GM18526 (cell line): ENCODE results near the gene ROR2.

Source experiments
- POLR2A ChIP-seq: IDR thresholded peaks from 3 replicates; pipeline ENCODE4 v1.6.1; 2011; ENCODE audit not compliant: insufficient read length; ENCODE audit errors: extremely low read depth

ROR2 gene

DNA sequence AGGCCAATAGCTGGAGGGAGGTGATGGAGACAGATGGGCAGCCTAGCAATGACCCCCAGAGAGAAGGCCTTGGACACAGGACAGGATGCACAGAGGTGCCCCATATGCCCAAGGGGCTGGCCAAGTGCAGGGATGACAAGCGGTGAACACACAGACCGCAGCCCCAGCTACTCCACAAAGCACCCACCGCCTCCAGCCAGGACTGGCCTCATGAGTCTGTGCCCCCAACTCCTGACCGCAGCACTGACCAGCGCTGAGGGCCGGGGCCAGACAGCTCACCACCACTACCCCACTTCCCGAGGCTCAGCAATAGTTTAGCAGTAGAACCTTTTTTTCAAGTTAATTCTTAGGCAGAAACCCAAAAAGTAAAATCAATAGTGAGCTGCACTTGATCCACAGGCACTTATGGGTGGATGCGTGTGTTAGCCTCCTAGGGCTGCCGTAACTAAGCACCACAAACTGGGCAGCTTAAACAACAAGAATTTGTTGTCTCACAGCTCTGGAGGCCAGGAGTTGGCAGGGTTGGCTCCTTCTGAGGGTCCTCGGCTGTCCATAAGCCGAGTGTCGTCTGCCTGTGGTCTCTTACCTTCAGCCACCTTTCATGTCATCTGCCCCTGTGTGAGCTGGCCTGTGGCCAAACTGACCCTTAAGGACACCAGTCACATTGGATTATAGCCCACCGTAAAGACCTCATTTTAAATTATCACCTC, 14.1 kb downstream of the ROR2 start:
- TF ChIP-seq POLR2A: no peak

DNA sequence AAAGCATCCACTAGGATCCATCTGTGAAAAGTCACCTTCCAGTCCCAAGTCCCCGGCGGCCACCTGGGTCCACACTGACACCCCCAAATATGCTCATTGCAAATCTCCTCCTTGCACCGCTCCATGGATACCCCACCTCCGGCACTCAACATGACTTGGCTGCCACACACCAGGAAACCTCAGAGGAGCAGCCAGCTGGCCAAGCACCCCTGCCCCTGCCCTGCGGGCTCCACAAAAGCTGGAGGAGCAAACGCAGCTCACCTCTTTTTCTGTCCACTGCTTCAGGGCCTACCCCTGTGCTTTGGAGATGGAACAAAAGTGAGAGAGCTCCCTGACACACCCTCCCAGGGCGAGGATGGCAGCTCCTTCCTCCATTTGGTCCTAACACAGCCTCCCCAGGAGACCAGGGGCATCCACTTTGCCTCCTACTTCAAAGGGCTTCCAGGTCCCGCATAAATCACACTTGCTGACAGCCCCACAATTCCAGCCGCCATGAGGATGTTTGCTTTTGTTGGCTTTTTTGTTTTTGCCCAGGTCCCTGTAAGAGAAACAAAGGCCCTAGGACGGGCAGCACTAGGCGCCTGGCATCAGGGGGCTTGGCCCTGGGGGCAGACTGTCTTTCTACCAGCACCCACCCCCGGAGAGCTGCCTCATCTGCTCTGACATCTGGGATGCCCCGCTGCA, 14.8 kb downstream of the ROR2 start:
- TF ChIP-seq POLR2A: no peak

DNA sequence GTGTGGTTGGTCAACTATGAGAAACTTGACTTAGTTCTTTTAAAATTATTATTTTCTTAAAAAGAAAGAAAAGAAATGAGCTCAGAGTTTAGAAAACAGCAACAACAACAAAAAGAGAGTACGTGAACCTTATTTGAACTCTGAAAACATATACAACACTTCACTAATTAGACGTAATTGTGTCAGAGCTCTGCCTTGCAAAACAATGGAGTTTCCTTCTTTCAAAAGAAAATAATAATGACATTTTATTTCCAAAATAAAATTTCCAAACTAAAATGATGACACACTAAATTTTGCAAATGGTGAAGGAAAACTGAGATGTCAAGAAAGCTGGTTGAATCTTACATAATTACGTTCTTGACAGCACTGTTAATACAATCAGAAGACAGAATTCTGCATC, 15.4 kb downstream of the ROR2 start:
- no peak for TF ChIP-seq POLR2A

DNA sequence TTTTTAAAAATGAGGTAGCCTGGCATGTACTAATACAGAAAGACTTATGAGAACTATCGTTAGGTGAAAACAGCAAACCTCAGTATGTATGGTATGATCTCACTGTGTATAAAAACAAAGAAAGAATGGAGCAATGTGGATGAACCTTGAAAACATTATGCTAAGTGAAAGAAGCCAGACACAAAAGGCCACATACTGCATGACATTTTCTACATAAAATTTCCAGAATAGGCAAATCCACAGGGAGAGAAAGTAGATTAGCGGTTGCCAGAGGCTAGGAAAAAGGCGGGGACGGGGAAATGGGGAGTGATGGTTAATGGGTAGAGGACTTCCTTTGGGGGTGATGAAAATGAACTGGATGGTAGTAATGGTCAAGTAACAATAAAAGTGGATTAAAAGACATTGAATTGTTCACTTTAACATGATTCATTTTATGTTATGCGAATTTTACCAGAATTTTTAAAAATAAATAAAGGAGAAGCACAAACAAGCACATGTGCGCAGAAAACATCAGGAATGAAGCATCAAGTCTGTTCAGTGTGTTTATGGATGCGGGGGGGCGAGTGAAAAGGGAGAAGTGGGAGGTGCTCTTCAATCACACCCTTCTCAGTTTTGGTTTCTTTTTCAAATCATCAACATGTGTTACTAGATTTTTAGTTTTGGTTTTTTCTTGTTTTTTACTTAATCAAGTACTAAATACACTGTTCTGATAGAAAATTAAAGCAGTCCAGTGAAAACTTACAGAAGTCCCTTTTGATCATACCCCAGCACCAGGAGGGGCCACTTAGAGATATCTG, 16.3 kb downstream of the ROR2 start:
- no peak for TF ChIP-seq POLR2A

DNA sequence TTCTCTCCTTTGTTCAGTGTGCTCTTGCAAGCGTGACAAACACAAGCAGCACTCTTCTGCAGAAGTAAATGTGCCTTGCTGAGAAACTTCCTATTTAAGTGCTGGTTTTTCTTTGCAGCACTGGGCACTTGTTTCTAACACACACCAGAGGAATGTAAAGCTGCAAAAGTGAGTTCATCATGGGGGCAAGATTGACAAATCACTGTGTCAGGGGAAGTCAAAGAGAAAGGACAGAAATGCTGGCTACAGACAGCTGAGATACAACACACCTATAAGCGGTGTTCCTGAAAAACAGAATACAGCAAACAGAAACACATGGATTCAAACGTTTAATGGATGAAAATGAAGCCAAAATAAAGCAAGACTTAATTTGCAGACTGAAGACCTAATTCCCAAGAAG, 19.6 kb downstream of the ROR2 start:
- no peak for TF ChIP-seq POLR2A

DNA sequence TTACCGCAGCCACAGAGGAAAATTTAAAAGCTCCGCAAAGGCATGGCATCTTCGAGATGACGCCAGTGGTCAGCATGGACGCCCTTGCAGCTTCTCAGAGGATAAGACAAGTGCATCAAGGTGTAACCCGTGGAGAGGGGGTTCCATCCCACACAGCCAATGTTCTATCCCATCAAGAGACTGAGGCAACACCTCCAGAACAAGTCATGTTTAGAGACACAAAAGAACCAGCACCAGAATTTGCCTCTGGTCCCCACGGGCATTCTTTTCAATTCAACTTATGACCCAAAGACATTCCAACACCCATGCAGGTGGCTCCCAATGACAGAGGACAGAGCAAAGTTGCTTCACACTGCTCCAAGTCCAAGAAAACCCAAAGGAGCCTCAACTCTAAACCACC, 20.7 kb downstream of the ROR2 start:
- no peak for TF ChIP-seq POLR2A

- no peak for TF ChIP-seq POLR2A
Measured at GRCh38 chr9:91927922-91928510, 22.0 kb downstream of the ROR2 start.

DNA sequence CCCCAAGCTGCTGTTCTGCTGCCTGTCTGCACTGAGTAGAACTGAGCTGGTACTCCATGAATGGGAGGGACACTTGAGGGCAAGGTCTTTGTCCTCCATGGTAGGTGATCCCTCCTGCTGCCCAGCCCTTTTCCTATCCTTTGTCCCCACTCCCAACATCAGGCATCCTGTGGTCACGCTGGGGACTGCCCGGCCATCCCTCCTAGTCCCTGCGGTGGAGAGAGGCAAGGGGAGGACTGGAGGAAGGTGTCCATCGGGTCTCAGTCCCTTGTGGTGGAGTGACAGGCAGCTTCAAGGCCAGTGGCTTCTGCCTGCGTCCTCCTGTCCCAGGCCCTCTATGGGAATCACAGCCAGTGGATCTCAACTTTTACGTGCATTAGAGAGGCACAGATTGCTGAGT, 25.9 kb downstream of the ROR2 start:
- no peak for TF ChIP-seq POLR2A

- no peak for TF ChIP-seq POLR2A
Measured at GRCh38 chr9:91923145-91923544, 26.9 kb downstream of the ROR2 start.

DNA sequence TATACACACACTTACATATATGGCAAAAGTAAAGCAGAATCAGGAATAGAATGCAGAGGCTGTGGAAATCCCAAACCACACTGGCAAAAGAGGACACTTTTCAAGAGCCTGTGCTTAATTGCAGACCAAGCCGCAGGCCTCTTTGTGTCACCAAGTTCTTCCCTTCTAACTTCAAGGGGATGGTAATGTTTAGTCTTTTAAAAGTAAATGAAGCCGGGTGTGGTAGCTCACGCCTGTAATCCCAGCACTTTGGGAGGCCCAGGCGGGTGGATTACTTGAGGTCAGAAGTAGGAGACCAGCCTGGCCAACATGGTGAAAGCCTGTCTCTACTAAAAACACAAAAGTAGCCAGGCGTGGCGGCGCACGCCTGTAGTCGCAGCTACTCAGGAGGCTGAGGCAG, 28.7 kb downstream of the ROR2 start:
- no peak for TF ChIP-seq POLR2A

GRCh38 chr9:91920630-91921350, 29.2 kb downstream of the ROR2 start:
- no peak for TF ChIP-seq POLR2A

- no peak for TF ChIP-seq POLR2A
Measured at GRCh38 chr9:91919621-91920020, 30.4 kb downstream of the ROR2 start.

DNA sequence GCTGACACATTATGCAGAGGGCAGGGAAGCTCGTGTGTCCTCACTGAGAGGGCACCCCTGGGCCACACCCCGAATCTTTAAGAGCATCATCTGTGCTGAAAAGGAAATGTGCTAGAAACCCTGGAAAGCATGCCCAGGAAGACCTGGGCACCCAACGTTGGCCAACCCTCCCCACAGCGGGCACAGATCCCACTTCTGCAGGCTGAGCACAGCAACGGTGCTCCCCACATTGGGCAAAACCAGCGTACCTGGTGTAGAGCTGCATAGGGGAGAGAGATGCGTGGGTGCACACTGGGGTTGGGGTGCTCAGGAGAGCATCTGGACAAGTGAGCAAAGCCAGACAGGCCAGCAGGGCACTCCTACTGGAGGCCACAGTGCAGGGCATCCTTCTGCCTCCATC, 32.6 kb downstream of the ROR2 start:
- TF ChIP-seq POLR2A: no peak

DNA sequence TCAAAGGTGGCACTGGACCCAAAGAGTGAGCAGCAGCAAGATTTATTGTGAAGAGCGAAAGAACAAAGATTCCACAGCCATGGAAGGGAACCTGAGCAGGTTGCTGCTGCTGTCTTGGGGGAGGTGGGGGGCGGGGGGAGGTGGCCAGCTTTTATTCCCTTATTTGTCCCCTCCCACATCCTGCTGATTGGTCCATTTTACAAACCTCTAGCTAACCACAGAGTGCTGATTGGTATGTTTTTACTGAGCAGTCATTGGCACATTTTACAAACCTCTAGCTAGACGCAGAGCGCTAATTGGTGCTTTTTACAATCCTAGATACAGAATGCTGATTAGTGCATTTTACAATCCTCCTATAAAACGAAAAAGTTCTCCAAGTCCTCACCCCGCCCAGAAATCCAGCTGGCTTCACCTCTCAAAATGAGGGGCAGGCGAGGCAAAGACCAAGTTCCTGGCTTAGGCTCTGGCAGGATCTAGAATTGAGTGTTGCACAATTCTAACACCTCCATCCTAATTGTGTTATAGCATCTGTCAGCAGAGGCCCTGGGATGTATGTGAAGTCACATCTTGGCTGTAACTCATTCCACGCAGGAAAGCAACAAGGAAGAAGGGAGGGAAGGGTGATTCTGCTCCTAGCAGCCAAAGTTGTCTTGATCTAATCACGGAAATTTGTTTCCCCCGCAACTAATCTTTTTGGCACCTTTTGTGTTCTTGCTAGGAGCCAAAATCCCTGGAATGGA, 34.3 kb downstream of the ROR2 start:
- no peak for TF ChIP-seq POLR2A
